T-helper 1 cell treated with Interleukin-12 subunit alpha and Interleukin-12 subunit beta and Interleukin-4 antibody, amounts not matched to agents 30 ng/mL and 1 ng/mL, for 36 hours (primary cell): ENCODE results near the gene IKBIP. TPM values are rescaled to one million over a fixed set of nuclear protein-coding genes. Genes with fewer than 3 reads are reported as not detected.

Source experiments
- intact Hi-C: fragments of 100-400 bp; cut with micrococcal nuclease; formaldehyde crosslinking; loops from one replicate; pipeline ENCODE4 v1.15.1; 2024
- total RNA-seq: library from RNA; stranded (reverse); gene quantifications from 2 replicates; pipeline ENCODE4 v1.2.3, GENCODE V29; 2022

IKBIP gene, protein sequence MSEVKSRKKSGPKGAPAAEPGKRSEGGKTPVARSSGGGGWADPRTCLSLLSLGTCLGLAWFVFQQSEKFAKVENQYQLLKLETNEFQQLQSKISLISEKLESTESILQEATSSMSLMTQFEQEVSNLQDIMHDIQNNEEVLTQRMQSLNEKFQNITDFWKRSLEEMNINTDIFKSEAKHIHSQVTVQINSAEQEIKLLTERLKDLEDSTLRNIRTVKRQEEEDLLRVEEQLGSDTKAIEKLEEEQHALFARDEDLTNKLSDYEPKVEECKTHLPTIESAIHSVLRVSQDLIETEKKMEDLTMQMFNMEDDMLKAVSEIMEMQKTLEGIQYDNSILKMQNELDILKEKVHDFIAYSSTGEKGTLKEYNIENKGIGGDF
- total RNA-seq = 23.2 and 24.7 TPM in 2 replicates

GRCh38 chr12:98644712-98645571 is at the start of gene IKBIP, which contains the start of gene APAF1:
IKBIP (minus strand) TSS chr12:98644788; CDS start chr12:98644701, 87 bp downstream.
APAF1 (plus strand) TSS chr12:98645290; CDS start chr12:98648360, 3,070 bp downstream.
- intact Hi-C loops = loop anchor here (1.0 to 5.0 kb wide), 13 partner anchors 9 to 1738 kb away; partner anchors contain the start of genes ACTR6, BLTP3B, DEPDC4 and NEDD1

GRCh38 chr12:98691351-98691750 is 46.8 kb upstream of the IKBIP start:
- intact Hi-C loops = no loop called here

GRCh38 chr12:98686603-98687002 is 42.0 kb upstream of the IKBIP start:
- intact Hi-C loops = no loop called here

GRCh38 chr12:98684199-98684598 is 39.6 kb upstream of the IKBIP start:
- intact Hi-C loops = no loop called here

GRCh38 chr12:98679611-98680005 is 35.0 kb upstream of the IKBIP start:
- intact Hi-C loops = no loop called here

DNA sequence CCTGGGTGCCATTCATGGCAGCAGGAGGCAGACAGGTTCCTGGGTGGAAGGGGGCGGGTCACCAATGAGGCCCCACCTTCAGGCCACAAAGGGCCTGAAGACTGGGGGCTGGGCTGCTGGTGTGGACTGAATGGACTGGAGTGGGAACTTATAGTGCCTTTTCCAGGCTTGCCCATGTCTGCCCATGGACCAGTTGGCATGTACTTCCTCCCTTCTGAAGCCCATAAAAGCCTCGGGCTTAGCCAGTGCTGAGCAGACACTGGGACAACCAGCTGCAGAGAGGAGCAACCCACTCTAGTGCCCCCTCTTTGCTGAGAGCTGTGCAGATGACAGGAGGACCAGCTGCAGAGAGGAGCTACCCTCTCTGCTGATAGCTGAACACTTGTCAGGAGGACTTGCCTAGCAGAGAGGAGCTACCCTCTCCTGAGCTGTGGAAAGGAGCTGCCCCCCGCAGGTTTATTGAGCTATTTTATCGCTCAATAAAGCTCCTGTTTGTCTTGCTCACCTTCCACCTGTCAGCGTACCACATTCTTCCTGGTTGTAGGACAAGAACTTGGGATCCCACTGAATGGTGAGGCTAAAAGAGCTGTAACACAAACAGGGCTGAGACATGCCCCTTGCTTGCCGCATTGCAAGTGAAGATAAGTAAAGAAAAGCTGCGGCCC is 34.5 kb upstream of the IKBIP start:
- intact Hi-C loops = no loop called here

DNA sequence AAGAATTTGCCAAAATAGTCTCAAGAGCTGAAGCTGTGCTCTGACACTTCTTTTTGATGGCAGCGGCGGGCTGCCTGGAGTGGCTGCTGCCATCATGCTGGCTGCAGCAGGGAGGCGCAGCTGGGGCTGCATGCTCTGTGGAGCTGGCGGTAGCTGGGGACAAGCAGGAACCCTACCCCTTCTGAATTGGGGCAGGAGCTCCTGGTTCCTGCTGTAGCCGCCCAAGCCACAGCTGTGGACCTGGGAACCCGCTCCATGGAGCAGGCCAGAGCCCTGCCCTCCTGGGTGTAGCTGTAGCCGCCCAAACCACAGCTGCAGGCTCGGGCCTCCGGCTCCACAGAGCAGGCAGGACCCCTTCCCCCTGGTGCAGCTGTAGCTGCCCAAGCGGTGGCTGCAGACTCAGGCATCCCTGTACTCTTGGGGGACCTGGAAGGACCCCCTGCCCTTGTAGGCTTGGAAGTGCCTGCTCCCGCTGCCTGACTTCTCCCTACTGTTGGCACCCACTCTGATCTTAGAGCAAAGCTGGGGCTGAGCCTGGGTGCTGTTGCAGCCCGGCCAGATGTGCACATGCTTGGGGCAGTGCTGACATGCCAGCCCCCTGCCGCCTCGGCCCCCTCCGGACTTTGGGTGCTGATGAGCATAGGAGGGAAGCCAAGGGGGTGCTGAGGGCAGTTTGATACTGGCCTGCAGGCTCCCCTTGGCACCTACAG is 33.8 kb upstream of the IKBIP start:
- intact Hi-C loops = no loop called here

DNA sequence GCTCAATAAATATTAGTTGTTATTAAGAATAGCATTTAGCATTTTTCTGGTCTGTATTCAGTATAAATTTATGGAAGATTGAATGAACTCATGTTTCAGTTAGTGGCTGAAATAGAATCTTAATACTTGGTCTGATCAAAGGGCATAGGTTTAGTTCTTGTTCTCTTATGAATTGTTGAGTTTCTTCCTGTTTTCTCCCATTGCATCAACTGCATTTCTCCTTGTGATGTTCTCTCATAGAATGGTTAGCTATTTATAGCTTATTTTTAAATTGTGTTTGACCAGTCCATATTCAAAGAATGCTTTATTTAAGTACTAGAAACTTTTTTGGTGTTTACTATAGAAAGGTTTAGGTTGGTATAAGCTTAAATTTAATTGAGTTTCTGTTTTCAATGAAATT is 30.3 kb upstream of the IKBIP start:
- intact Hi-C loops = no loop called here

- intact Hi-C loops = no loop called here
Observed at GRCh38 chr12:98671459-98671858, 26.9 kb upstream of the IKBIP start.

GRCh38 chr12:98669751-98670150 is 25.2 kb upstream of the IKBIP start:
- intact Hi-C loops = no loop called here

DNA sequence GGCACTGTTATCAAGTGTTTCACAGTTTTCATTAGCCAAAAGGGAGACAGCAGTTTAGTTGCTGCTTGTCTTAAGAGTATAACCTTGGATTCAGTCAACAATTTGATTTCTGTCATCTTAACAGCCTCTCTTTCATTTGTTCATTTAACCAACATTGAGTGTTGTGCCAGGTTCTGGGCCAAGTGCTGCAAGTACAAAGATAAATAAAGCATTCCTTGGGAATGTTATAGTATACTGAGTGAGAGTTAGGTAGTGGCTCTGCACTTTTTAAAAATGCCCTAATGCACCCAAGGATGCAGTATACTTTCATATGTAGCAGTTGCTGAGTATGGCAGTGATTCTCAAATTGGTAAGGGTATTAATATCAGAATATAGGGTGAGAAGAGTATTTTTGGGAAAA is 15.9 kb upstream of the IKBIP start:
- intact Hi-C loops = no loop called here

DNA sequence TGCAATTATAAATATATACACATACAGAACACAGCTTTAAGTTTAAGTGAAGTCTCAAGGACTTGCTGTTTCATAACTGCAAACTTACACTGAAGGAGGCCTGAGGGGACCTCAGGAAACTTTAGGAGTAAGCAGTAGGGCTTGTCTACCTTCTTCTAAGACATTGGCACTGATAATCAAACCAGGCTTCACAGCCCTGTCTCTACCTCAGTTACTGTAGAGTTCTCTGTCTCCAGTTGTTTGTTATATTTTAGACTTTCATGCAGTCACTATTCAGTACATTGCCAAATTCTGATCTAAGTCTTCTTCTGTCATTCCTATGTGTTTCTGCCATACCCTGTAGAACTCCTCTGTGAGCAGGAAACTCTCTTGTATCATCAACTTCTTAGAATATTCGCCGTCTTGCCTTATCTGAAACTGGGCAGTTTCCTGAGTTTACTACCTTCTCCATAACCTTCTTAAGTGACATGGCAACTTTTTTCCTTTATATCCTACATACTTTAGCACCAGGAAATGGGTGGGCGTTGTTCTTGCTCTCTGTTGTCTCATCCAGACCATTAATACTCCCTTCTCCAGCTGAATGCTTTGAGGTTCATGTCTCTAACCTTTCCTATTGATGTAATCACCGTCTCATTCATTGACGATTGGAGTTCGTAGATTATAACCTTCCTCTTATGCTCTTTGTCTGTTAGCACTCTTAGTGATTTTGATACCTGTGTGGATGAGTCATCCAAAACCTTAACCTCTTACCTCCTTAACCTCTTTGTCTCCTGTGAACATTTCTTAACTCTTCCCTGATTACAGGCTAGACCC is 11.9 kb upstream of the IKBIP start:
- intact Hi-C loops = loop anchor here (1.0 kb wide), 1 partner anchor 63 kb away; the partner anchor contains the start of gene SLC25A3

GRCh38 chr12:98653866-98654493 is 9.4 kb upstream of the IKBIP start:
- intact Hi-C loops = loop anchor here (1.0 kb wide), 5 partner anchors 9 to 229 kb away; partner anchors contain the start of gene APAF1

DNA sequence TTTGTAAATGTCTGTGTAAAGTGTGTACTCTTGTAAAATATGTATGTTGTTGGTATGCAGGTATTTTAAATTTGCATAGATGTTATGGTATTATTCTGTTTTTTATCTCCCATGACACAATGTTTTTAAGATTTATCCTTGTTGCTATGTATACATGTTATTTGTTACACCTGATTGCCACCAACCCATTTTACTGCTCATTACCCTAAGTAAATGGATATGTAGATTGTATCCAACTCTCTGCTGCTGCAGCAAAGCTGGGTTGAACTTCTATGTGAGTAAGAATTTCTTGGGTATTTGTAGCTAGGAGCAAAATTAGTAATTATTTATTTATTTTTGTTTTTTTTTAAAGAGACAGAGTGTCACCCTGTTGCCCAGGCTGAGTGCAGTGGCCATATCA is 6.7 kb upstream of the IKBIP start:
- intact Hi-C loops = no loop called here

- intact Hi-C loops = loop anchor here (5.0 kb wide), 1 partner anchor 96 kb away; no protein-coding TSS in a partner anchor
Observed at GRCh38 chr12:98646294-98647090, 1.9 kb upstream of the IKBIP start.

GRCh38 chr12:98645572-98646067 is 1.0 kb upstream of the IKBIP start:
- intact Hi-C loops = loop anchor here (1.0 to 5.0 kb wide), 8 partner anchors 9 to 1738 kb away; partner anchors contain the start of genes BLTP3B, DEPDC4, NEDD1 and SCYL2

GRCh38 chr12:98644433-98644711 is 216 bp downstream of the IKBIP start:
- intact Hi-C loops = loop anchor here (1.0 to 5.0 kb wide), 9 partner anchors 51 to 1622 kb away; partner anchors contain the start of genes ACTR6, BLTP3B, DEPDC4 and SCYL2

DNA sequence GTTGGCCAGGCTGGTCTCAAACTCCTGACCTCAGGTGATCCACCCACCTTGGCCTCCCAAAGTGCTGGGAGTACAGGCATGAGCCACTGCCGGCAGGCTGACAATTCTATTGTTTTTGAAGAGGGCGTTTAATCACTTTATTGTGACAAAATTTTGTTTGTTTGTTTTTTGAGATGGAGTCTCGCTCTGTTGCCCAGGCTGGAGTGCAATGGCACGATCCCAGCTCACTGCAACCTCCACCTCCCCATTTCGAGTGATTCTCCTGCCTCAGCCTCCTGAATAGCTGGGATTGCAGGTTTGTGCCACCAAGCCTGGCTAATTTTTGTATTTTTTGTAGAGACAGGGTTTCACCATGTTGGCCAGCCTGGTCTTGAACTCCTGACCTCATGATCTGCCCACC is 1.8 kb downstream of the IKBIP start:
- intact Hi-C loops = loop anchor here (5.0 kb wide), 1 partner anchor 354 kb away; no protein-coding TSS in a partner anchor
